ENCODE data around the gene SLC28A3.
"Not testable (repeated sequence)": the region's sequence is repeated elsewhere in the genome, so short reads cannot be mapped to it uniquely, and the experiment has no call there.

SLC28A3 gene

GRCh38 chr9:84340535-84340934 lies at the start of gene SLC28A3:
Gene SLC28A3 (minus strand): TSS chr9:84340758. CDS start chr9:84340633, 125 bp downstream.
- DNase-seq = no peak

- not testable (repeated sequence) for DNase-seq
Measured at GRCh38 chr9:84390254-84390653, 49.7 kb upstream of the SLC28A3 start.

- DNase-seq = no peak
Measured at GRCh38 chr9:84387821-84388220, 47.3 kb upstream of the SLC28A3 start.

- no peak for DNase-seq
Measured at GRCh38 chr9:84386753-84387152, 46.2 kb upstream of the SLC28A3 start.

GRCh38 chr9:84385386-84386040 lies 45.0 kb upstream of the SLC28A3 start:
- DNase-seq = no peak

GRCh38 chr9:84384617-84385016 lies 44.1 kb upstream of the SLC28A3 start:
- no peak for DNase-seq

GRCh38 chr9:84383178-84383577 lies 42.6 kb upstream of the SLC28A3 start:
- no peak for DNase-seq

GRCh38 chr9:84382720-84383119 lies 42.2 kb upstream of the SLC28A3 start:
- no peak for DNase-seq

- no peak for DNase-seq
Measured at GRCh38 chr9:84381508-84381907, 41.0 kb upstream of the SLC28A3 start.

GRCh38 chr9:84379740-84380139 lies 39.2 kb upstream of the SLC28A3 start:
- DNase-seq = no peak

GRCh38 chr9:84375954-84376353 lies 35.4 kb upstream of the SLC28A3 start:
- no peak for DNase-seq

GRCh38 chr9:84374516-84374915 lies 34.0 kb upstream of the SLC28A3 start:
- no peak for DNase-seq

GRCh38 chr9:84374013-84374412 lies 33.5 kb upstream of the SLC28A3 start:
- DNase-seq = no peak

- no peak for DNase-seq
Measured at GRCh38 chr9:84371737-84372136, 31.2 kb upstream of the SLC28A3 start.

GRCh38 chr9:84368601-84369000 lies 28.0 kb upstream of the SLC28A3 start:
- DNase-seq = no peak

- DNase-seq = not testable (repeated sequence)
Measured at GRCh38 chr9:84367726-84368125, 27.2 kb upstream of the SLC28A3 start.

- no peak for DNase-seq
Measured at GRCh38 chr9:84366683-84367082, 26.1 kb upstream of the SLC28A3 start.

- not testable (repeated sequence) for DNase-seq
Measured at GRCh38 chr9:84364894-84365490, 24.4 kb upstream of the SLC28A3 start.

- DNase-seq = no peak
Measured at GRCh38 chr9:84361645-84362044, 21.1 kb upstream of the SLC28A3 start.

- DNase-seq = no peak
Measured at GRCh38 chr9:84357275-84357674, 16.7 kb upstream of the SLC28A3 start.

GRCh38 chr9:84354035-84354434 lies 13.5 kb upstream of the SLC28A3 start:
- no peak for DNase-seq

GRCh38 chr9:84349671-84350070 lies 9.1 kb upstream of the SLC28A3 start:
- no peak for DNase-seq

- DNase-seq = no peak
Measured at GRCh38 chr9:84343111-84343521, 2.6 kb upstream of the SLC28A3 start.

GRCh38 chr9:84339962-84340361 lies 596 bp downstream of the SLC28A3 start:
- DNase-seq = no peak

- no peak for DNase-seq
Measured at GRCh38 chr9:84339503-84339902, 1.1 kb downstream of the SLC28A3 start.

Measured in activated naive CD4-positive, alpha-beta T cell (primary cell).